Medulla oblongata (tissue), 1 donor: ENCODE results near the gene RNFT2.
"Not testable (repeated sequence)": the region's sequence is repeated elsewhere in the genome, so short reads cannot be mapped to it uniquely, and the experiment has no call there.

Experiments
- DNase-seq: peaks from one replicate; pipeline ENCODE4 v3.0.0-alpha.2; 2015; ENCODE audit errors: extremely low spot score

Gene RNFT2

GRCh38 chr12:116710370-116711150 lies 27.6 kb upstream of the RNFT2 start:
- DNase-seq: no peak

DNA sequence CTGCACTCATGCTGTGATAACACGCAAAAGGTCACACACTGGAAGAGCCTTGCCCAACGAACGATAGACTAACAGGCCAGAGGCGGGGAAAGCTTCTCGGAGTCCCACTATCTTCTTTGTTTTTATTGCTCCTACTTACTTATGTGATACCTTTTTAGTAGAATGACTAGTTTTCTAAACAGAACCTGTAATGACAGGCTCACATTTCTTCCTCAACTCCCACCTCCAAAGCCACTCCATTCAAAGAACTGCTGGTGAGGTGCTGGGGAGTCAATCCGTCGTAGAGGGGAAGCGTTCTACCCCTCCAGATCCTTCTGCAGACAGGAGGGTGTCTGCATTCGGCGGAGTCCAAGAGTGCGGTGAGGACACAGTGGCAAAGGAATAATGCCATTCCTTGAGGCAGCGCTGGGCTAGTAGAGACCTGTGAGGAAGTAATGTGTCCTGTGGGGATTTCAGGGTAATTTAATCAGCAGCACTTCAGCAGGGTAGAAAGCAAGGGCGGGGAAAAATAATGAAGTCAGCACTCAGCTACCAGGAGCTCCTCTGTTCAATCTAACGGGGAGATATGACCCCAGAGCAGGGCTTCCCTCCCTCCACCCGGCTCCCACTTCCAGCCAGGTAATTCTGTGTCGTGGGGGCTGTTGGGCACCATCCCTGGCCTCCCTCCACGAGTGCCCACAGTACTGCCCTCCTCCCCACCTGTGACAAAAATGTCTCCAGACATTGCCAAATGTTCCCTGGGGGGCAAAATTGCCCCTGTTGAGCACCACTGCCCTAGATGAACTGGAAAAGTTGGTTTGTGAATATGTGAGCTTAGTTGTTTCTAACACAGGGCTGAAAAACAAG lies 25.4 kb upstream of the RNFT2 start:
- no peak for DNase-seq

GRCh38 chr12:116713527-116713926 lies 24.6 kb upstream of the RNFT2 start:
- no peak for DNase-seq

GRCh38 chr12:116714175-116714574 lies 23.9 kb upstream of the RNFT2 start:
- no peak for DNase-seq

DNA sequence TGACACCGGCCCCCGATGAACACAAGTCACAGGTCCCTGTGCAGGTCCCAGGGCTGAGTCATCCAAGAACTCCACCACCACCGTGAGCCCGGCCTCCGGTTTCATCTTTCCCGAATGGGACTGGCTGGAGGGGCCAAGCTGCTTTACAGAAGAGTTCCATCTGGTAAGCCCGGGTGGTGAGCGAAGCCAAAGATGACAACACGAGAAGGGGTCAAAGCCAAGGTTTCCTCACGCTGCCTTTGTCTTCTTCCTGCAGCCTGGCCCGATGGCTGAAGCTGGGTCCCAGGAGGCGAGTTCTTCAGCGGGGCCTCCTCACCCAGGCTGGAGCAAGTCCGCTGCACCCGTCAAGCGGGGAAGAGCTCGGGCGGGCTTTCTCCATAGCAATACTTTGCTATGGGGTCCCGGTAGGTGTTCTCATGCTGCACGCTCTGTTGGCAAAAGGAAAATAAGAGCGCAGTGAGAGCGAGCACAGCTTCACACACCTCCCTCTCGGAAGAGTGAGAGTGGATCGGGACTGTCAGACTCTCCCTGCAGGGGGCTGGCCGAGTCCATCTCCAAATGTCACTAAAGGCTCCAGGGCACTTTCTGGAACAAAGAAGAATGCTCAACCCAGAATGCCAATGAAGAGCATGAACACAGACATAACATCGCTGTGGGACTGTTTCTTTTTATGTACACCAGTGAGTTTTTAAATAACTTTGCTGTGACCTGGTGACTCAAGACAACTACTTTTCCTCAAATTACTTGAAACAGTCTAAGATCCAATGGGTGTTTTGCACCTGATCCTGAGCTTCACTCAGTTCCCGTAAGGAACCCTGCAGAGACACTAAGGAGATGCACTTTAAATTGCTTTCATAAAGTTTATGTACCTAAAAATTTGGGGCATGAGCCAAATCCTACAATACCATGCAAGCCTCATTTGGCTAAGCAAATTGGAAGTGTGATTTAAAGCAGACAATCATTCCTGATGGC lies 20.4 kb upstream of the RNFT2 start:
- DNase-seq: peak; percentile 72

DNA sequence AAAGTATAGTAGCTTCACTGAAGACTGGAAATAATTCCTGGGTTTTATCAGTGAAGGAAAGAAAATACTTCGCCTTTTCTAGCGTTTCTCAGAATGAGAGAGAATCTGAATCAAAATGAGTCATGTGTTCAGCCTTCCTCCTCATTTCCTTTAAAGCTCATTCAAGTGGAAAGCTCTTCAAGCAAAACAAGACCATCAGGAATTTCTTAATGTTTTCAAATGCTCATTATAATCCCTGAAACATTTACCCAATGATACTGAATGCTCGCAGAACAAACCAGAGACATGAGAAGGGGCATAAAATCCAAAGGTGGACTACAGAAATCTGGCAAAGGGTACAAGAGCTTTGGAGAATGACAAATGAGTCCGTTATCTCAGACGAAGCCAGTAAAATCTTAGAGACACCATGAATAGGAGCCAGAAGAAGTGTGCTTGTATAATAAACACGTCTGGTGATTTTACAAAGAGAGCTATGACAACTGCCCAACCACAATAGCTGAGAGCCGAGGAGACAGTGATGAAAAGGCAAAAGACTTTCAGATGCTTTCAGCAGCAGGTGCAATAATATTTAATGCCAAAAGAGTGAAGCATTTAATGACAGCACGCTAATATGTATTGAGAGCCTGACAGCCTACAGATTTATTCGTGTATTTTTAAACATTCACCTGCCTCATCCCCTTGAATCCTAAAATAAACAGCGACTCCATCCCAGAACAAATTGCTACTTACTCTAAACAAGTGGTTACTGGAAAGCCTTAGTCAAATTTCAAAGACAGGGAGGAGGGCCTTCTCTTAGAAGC lies 19.3 kb upstream of the RNFT2 start:
- DNase-seq: peak; percentile 53

GRCh38 chr12:116719731-116720528 lies 18.2 kb upstream of the RNFT2 start:
- DNase-seq: no peak

DNA sequence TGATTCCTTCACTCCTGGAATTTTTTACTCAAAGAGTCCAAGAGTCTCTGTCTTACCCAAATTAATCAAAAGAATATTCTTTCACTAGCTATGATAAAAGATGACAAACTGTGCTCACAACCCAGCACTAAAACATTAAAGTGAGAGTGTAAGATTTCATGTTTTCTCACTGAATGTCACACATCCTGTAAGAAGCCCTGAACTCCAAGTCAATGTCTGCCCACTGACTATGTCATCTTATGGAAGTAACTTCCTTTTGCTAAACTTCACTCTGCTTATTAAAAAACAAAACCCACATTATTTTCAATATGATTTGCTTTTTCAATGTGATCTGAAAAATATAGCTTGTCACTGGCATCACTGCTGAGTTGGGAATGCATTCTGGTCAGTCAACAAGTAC lies 15.9 kb upstream of the RNFT2 start:
- DNase-seq: no peak

DNA sequence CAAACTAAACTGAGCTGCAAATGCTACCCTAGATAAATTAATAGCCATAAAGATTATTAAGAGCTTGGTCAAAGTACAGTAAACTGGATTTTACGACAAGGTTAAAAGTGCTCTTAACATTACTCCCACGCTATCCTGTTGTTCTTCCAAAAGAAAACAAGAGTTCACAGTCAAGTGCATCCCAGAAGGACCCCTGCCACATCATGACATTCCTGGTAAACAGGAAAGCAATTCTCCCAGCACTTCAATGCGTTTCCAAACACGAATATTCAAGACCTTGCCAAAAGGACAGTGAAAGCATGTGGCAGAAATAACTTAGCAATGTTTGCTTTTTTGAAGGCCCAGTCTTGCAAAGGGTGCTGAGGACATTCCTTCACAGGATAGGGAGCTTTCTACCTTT lies 11.4 kb upstream of the RNFT2 start:
- DNase-seq: no peak

- DNase-seq: no peak
These were observed 10.9 kb upstream of the RNFT2 start for GRCh38 chr12:116727261-116727660.

- DNase-seq: no peak
These were observed 10.2 kb upstream of the RNFT2 start for GRCh38 chr12:116727891-116728290.

DNA sequence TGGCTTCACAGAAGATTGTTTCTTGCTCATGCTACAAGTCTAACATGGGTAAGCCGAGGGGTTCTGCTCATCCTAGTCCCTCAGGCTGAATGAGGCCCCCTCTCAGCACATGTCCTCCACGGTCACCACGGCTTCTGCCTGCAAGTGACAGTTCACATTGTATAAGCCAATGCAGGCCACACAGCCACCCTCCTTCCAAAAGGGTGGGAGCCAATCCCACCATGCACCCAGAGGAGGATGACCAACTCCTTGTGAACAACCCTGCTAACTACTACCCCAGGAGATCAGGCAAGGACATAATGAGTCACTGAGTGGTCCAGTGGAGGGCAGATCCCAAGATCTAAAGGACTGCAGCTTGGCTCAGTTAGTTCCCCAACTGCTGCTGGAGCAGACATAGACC lies 6.3 kb upstream of the RNFT2 start:
- no peak for DNase-seq

DNA sequence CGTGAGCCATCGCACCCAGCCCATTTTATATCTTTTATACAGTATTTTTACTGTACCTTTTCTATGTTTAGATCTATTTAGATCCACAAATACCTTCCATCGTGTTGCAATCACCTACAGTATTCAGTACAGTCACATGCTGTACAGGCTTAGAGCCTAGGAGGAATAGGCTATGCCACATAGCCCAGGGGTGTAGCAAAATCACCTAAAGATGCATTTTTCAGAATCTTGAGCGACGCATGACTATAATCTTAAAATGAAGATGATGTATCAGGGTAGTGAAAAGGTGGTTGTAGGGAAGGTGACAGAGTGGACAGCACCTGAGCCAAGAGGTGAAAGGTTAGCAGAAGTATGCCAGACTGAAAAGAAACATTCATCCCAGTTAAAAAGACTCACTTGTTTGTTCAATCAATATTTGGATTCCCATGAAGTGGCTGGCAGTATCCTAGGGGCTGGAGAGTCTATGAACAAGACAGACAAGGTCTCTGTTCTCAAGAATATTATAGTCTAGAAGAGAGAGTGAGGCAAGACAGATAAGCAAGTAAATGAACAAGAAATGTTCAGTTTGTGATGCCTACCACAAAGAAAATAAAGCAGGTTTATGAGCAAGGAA lies 3.9 kb upstream of the RNFT2 start:
- no peak for DNase-seq

- DNase-seq: no peak
These were observed 3.0 kb upstream of the RNFT2 start for GRCh38 chr12:116735084-116735483.

DNA sequence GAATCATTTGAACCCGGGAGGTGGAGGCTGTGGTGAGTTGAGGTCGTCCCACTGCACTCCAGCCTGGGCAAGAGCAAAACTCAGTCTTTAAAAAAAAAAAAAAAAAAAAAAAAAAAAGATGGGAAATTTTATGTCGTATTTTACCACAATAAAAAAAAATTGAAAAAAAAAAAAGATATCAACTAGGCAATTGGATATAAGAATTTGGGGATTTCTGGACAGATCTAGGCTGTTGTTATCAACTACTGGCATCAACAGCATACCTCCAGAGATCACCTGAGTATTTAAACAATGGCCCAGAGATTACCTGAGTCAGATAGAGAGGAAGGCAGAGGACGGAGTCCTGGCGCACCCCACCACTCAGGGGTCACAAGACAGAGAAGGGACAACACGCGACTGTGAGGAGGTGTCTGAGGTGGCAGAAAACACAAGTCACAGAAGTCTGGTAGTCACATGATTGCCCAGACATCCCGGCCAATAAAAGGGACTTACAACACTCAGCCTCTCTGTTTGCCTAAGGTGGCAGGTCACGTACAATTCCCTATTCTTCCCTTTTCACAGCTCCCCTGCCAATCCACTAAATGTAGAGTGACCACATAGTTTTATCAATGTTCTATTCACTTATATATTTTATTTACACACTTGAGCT lies 2.0 kb upstream of the RNFT2 start:
- no peak for DNase-seq

DNA sequence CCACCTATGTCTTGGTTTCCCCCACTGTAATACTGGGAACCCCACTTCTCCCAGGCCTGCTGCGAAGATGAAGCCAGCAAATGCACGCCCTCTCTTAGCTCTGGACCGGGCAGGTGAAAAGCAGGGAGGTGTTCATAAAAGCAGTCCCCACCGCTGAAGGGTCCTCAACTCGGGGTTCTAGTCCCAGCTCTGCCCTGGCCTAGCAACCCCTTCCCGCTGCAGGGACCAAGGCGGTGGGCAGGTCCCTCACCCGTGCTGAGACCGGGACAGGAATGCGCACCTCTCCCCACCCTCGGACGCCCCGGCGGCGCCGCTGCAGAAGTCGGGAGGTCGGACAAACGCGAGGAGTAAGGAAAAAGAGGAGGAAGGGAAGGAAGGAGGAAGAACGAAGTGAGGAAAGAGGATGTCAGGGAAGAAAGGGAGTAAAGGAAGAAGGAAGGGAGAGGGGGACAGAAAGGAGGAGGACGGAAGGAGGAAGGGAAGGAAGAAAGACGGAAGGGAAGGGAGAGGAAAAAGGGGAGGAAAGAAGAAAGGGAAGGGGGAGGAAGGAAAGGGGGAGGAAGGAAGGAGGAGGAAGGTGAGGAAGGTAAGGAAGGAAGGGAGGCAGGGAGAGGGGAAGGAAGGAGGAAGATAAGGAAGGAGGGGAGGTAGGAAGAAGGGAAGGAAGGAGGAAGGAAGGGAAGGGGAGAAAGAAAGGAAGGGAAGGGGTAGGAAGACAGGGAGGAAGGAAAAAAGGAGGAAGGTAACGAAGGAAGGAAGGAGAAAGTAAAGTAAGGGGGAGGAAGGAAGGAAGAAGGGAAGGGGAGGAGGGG lies 947 bp upstream of the RNFT2 start:
- DNase-seq: no peak

- no peak for DNase-seq
These were observed 1.3 kb downstream of the RNFT2 start for GRCh38 chr12:116739381-116739887.

DNA sequence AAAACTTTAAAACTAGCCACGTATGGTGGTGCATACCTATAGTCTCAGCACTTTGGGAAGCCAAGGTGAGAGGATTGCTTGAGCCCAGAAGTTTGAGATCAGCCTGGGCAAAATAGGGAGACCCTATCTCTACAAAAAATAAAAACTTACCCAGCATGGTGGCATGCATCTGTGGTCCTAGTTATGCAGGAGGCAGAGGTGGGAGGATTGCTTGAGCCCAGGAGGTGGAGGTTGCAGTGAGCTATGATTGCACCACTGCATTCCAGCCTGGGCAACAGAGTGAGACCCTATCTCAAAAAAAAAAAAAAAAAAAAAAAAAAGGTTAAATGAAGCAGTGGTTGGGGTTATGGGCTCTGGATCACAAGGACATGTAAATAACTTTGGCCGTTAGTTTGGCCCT lies 4.7 kb downstream of the RNFT2 start:
- DNase-seq: not testable (repeated sequence)
